BE2C (cell line): Measurements from ENCODE around the gene STIL.

Experiments used
- DNase-seq: peaks from one replicate; pipeline ENCODE4 v3.0.0-alpha.2; 2020
- H3K27me3 ChIP-seq: fragments of 250-450 bp; sonication (Bioruptor Pico); 2 replicates; pipeline ENCODE4 v1.5.1; 2020; ENCODE audit warnings: mild to moderate bottlenecking
- H3K36me3 ChIP-seq: fragments of 250-450 bp; sonication (Bioruptor Pico); 2 replicates; pipeline ENCODE4 v1.5.1; 2020; ENCODE audit warnings: mild to moderate bottlenecking
- H3K4me1 ChIP-seq: fragments of 250-450 bp; sonication (Bioruptor Pico); 2 replicates; pipeline ENCODE4 v1.5.1; 2020
- H3K4me3 ChIP-seq: 2 replicates; pipeline ENCODE4 v1.5.1; 2011; ENCODE audit warnings: low read depth, low read length
- H3K9me3 ChIP-seq: fragments of 250-450 bp; sonication (Bioruptor Pico); 2 replicates; pipeline ENCODE4 v1.5.1; 2020
- CTCF ChIP-seq: IDR thresholded peaks from 2 replicates; pipeline ENCODE4 v1.5.1; 2012; ENCODE audit warnings: mild to moderate bottlenecking, low read depth, low read length

Gene STIL

GRCh38 chr1:47262787-47263413 lies 51.0 kb downstream of the STIL start:
- no peak overlapping the region for H3K4me3 ChIP-seq
- H3K27me3 ChIP-seq, result no peaks in the 10 kb centered on the region
- H3K9me3 ChIP-seq, result no peaks in the 10 kb centered on the region
- H3K4me1 ChIP-seq, result no peaks in the 10 kb centered on the region
- TF ChIP-seq CTCF, result peak; percentile 53
- peak; percentile 19 for DNase-seq
- no peaks in the 10 kb centered on the region; the same call in 1 of the 2 replicates for H3K36me3 ChIP-seq

- Histone ChIP-seq H3K4me1 (no peaks in the 10 kb centered on the region), H3K9me3 (no peaks in the 10 kb centered on the region), H3K36me3 (no peaks in the 10 kb centered on the region; the same call in 1 of the 2 replicates), H3K27me3 (no peaks in the 10 kb centered on the region), H3K4me3 (no peak overlapping the region)
- DNase-seq, result no peak
- TF ChIP-seq CTCF, result no peak
Measured at GRCh38 chr1:47257224-47257623, 56.7 kb downstream of the STIL start.

- no peaks in the 10 kb centered on the region for H3K4me1 ChIP-seq
- no peaks in the 10 kb centered on the region for H3K27me3 ChIP-seq
- no peaks in the 10 kb centered on the region for H3K36me3 ChIP-seq
- H3K9me3 ChIP-seq, result no peaks in the 10 kb centered on the region
- no peak for DNase-seq
- H3K4me3 ChIP-seq, result no peak overlapping the region
- TF ChIP-seq CTCF, result no peak
Measured at GRCh38 chr1:47252795-47253194, 61.2 kb downstream of the STIL start.

GRCh38 chr1:47252369-47252768 lies 61.6 kb downstream of the STIL start:
- no peak for TF ChIP-seq CTCF
- Histone ChIP-seq H3K4me1 (no peaks in the 10 kb centered on the region), H3K27me3 (no peaks in the 10 kb centered on the region), H3K9me3 (no peaks in the 10 kb centered on the region), H3K36me3 (no peaks in the 10 kb centered on the region), H3K4me3 (no peak overlapping the region)
- no peak for DNase-seq

- Histone ChIP-seq H3K4me1 (no peaks in the 10 kb centered on the region), H3K27me3 (no peaks in the 10 kb centered on the region), H3K9me3 (no peaks in the 10 kb centered on the region), H3K4me3 (no peak overlapping the region), H3K36me3 (no peaks in the 10 kb centered on the region)
- TF ChIP-seq CTCF, result no peak
- DNase-seq, result no peak
Measured at GRCh38 chr1:47249755-47250154, 64.2 kb downstream of the STIL start.

GRCh38 chr1:47244339-47244862 lies 69.5 kb downstream of the STIL start:
- Histone ChIP-seq H3K9me3 (no peaks in the 10 kb centered on the region), H3K27me3 (no peaks in the 10 kb centered on the region), H3K36me3 (no peaks in the 10 kb centered on the region), H3K4me1 (no peaks in the 10 kb centered on the region), H3K4me3 (no peak overlapping the region)
- no peak for DNase-seq
- TF ChIP-seq CTCF, result no peak
